Activated T-cell treated with anti-CD3 and anti-CD28 coated beads, Interleukin-2, amount 50 U/mL, for 24 hours (primary cell): ENCODE data around the gene SELENOW.
"Not testable (repeated sequence)": the region's sequence is repeated elsewhere in the genome, so short reads cannot be mapped to it uniquely, and the experiment has no call there.

Source experiments
- DNase-seq: peaks from one replicate; pipeline ENCODE4 v3.0.0-alpha.2; 2020
- H3K27ac Mint-ChIP-seq: 2 replicates; pipeline ENCODE4 v1.8.0; 2020; ENCODE audit warnings: mild to moderate bottlenecking, mixed read lengths
- H3K27me3 Mint-ChIP-seq: 2 replicates; pipeline ENCODE4 v1.8.0; 2020; ENCODE audit warnings: mixed read lengths
- H3K36me3 Mint-ChIP-seq: 2 replicates; pipeline ENCODE4 v1.8.0; 2020; ENCODE audit warnings: low read depth, mixed read lengths
- H3K4me1 Mint-ChIP-seq: 2 replicates; pipeline ENCODE4 v1.8.0; 2020; ENCODE audit warnings: low read depth, mixed read lengths
- H3K4me3 Mint-ChIP-seq: 2 replicates; pipeline ENCODE4 v1.8.0; 2020; ENCODE audit warnings: mild to moderate bottlenecking, moderate library complexity, mixed read lengths
- H3K9me3 Mint-ChIP-seq: 2 replicates; pipeline ENCODE4 v1.8.0; 2020; ENCODE audit warnings: mixed read lengths

Gene SELENOW

DNA sequence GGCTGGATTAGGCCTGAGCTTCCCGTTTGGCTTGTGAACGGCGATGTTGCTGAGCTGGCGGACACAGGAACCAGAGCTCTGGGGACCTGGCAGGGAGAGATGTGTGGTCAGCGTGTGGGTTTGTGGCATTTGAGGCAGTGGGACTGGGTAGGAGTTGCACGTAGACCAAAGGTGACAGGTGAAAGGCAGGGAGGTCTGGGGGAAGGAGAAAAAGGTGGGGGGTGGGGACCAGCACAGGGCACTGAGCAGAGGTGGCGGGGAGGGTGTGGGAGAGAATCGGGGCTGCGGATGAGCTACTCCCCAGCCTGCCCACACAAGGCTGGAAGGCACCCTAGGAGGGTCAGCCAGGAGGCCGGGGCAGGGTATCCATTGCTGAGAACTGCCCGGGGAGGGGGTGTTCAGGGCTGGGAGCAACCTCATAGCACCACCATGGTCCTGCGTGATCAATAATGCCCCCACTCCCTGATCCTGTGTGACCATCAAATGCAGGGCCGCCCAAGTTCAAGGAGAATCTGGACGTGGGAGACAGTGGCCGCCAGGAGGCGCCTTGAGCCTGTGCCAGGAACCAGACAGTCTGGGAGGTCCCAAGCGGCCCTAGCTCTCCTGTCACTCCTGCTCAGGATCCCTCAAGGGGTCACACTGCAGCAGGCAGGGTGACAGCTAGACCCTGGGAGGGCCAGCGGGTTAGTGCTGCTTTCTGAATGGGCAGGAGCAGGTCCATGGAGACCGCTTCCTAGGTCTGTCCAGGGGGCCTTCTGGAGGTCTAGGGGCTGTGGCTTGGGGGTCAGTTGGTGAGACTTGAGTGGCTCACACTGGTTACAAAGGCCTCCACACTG lies 12.8 kb upstream of the SELENOW start:
- Mint-ChIP-seq H3K4me1 (peaks cover 6% of the 10 kb centered on the region), H3K4me3 (no peak overlapping the region), H3K27me3 (no peaks in the 10 kb centered on the region), H3K9me3 (no peaks in the 10 kb centered on the region), H3K27ac (peak overlapping the region; percentile 4), H3K36me3 (no peaks in the 10 kb centered on the region)
- peak; percentile 67 for DNase-seq

DNA sequence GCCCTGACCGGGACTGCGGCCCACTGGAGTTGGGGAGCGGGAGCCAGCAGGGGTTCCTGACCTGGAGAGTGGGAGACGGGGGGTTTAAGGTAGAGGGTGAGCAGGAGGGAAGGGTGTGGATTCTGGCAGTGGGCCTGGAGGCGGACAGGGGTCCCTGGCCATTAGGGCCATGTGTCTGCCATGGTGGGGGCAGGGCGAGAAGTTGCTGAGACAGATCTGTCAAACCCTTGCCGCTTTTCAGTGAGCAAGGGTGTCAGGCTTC lies 12.2 kb upstream of the SELENOW start:
- Mint-ChIP-seq H3K9me3 (no peaks in the 10 kb centered on the region), H3K36me3 (no peaks in the 10 kb centered on the region), H3K4me1 (peaks cover 6% of the 10 kb centered on the region), H3K4me3 (no peak overlapping the region), H3K27me3 (no peaks in the 10 kb centered on the region), H3K27ac (no peak overlapping the region)
- no peak for DNase-seq

DNA sequence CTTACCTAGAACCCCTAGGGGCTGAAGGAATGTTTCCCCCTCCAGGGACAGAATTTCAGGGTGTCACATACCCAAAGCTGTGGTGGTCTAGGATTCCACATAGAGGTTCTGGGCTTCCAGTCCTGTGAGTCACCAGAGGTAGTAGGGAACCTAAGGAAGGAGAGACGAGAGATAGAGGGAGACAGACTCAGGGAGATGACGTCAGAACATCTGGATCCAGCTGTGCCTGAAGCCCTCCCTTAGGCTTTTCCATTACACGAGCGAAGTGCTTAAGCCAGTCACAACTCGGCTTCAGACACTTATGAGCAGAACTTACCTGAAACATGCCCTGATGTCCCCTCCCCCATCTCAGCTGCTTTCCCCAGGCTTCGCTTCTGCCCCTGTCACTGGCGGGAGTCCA lies 11.8 kb upstream of the SELENOW start:
- no peak for DNase-seq
- Mint-ChIP-seq H3K4me1 (peaks cover 6% of the 10 kb centered on the region), H3K36me3 (no peaks in the 10 kb centered on the region), H3K27ac (peak overlapping the region; percentile 37), H3K27me3 (no peaks in the 10 kb centered on the region), H3K4me3 (no peak overlapping the region), H3K9me3 (no peaks in the 10 kb centered on the region)

DNA sequence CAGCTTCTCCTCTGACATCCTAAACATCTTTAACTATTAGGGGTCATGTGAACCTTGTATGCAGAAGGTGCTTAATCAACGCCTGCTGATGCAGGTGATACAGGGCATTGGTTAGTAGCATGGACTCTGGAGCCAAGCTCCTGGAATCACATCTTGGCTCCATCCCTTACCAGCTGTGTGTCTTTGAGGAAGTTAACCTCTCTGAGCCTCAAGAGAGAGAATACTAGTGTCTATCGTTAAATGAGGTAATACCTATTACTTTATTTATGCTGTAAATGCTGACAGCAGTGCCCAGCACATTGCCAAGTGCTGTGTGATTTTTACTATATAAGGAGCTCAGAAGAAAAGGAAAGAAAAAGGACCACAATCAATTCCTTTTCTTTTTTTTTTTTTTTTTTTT lies 11.2 kb upstream of the SELENOW start:
- Mint-ChIP-seq H3K4me3 (no peak overlapping the region), H3K4me1 (peaks cover 6% of the 10 kb centered on the region), H3K27ac (no peak overlapping the region), H3K9me3 (no peaks in the 10 kb centered on the region), H3K27me3 (no peaks in the 10 kb centered on the region), H3K36me3 (no peaks in the 10 kb centered on the region)
- no peak for DNase-seq

DNA sequence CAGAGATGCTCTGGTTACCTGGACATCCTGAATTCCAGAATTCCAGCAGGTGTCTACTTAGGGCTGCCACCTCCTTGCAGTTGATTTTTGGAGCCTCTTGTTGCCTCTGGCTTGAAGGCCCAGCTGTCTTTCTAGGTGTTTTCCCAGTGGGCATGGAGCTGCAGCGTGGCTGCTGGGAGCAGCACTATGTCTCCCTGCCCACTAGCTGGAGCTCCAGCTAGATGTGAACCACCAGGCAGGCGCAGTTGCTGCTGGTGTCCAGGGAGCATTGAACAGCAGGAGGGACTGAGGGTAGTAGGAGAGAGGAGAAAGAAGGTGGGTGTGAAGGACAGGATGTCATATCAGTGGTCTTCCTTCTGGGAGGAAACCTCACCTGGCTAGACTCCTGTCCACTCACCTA lies 9.9 kb upstream of the SELENOW start:
- H3K27me3 Mint-ChIP-seq = no peaks in the 10 kb centered on the region
- no peak overlapping the region for H3K4me3 Mint-ChIP-seq
- H3K27ac Mint-ChIP-seq = no peak overlapping the region
- peaks cover 6% of the 10 kb centered on the region for H3K4me1 Mint-ChIP-seq
- no peaks in the 10 kb centered on the region for H3K9me3 Mint-ChIP-seq
- DNase-seq = no peak
- H3K36me3 Mint-ChIP-seq = no peaks in the 10 kb centered on the region

DNA sequence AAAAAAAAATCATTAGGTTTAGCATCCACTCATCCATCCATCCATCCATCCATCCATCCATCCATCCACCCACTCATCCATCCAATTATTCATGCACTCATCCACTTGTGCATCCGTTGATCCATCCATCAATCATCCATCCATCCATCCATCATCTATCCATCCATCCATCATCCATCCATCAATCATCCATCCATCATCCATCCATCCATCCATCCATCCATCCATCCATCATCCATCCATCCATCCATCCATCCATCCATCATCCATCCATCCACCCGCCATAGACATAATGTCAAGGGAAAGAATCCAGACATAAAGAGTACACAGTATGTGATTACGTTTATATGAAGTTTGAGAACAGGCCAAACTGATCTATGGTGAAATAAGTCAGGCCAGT lies 9.0 kb upstream of the SELENOW start:
- no peaks in the 10 kb centered on the region for H3K9me3 Mint-ChIP-seq
- H3K4me1 Mint-ChIP-seq = peaks cover 6% of the 10 kb centered on the region
- no peaks in the 10 kb centered on the region for H3K36me3 Mint-ChIP-seq
- no peaks in the 10 kb centered on the region for H3K27me3 Mint-ChIP-seq
- DNase-seq = no peak
- H3K27ac Mint-ChIP-seq = no peak overlapping the region
- H3K4me3 Mint-ChIP-seq = no peak overlapping the region

DNA sequence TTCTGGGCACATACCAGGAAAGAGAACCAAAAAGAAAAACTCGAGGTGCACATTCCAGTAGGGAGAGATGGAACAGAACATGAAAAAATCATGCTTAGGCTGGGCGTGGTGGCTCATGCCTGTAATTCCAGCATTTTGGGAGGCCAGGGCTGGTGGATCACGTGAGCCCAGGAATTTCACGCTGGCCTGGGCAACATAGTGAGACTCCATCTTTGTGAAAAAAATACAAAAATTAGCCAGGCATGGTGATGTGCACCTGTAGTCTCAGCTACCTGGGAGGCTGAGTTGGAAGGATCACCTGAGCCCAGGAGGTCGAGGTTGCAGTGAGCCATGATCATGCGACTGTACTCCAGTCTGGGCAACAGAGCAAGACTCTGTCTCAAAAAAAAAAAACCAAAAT lies 7.2 kb upstream of the SELENOW start:
- H3K27me3 Mint-ChIP-seq, H3K36me3 Mint-ChIP-seq, H3K4me1 Mint-ChIP-seq, H3K27ac Mint-ChIP-seq, DNase-seq, H3K4me3 Mint-ChIP-seq, H3K9me3 Mint-ChIP-seq: not testable (repeated sequence)

DNA sequence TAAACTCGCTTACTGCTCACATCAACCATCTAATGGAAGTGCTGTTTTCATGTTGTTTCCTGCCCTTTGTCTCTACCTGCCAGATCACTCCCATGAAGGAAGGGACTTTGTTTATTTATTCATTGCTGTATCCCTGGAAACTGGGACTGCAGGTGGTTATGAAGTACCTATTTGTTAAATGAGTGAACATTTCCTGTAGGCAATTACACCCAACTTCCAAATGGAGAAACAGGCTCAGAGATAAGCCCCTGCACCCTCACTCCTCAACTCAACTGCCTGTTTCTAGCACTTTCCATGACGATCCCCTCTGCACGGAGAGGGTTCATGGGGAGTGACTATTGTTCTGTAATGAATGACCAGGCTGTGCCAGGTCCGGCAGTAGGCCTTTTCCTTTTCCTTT lies 1.9 kb upstream of the SELENOW start:
- peaks cover 27% of the 10 kb centered on the region for H3K4me1 Mint-ChIP-seq
- no peak overlapping the region for H3K27ac Mint-ChIP-seq
- no peaks in the 10 kb centered on the region for H3K27me3 Mint-ChIP-seq
- H3K36me3 Mint-ChIP-seq = peaks cover 31% of the 10 kb centered on the region
- H3K4me3 Mint-ChIP-seq = peak overlapping the region; percentile 97
- no peaks in the 10 kb centered on the region for H3K9me3 Mint-ChIP-seq
- no peak for DNase-seq

DNA sequence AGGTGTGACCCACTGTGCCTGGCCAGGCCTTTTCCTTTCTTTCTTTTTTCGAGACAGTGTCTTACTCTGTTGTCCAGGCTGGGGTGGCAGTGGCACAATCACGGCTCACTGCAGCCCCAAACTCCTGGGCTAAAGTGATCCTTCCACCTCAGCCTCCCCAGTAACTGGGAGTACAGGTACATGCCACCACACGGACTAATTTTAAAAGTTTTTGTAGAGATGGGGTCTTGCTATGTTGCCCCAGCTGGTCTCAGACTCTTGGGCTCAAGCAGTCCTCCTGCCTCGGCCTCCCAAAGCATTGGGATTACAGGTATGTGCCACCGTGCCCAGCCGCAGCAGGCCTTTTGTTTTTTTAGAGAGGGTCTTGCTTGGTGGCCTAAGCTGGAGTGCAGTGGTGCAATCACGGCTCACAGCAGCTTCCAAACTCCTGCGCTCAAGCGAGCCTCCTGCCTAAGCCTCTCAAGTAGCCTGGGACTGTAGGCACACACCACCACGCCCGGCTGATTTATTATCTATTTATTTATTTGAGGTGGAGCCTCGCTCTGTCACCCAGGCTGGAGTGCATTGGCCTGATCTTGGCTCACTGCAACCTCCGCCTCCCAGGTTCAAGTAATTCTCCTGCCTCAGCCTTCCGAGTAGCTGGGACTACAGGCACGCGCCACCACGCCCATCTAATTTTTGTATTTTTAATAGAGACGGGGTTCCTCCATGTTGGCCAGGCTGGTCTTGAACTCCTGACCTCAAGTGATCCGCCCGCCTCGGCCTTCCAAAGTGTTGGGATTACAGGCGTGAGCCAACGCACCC lies 1.1 kb upstream of the SELENOW start:
- not testable (repeated sequence) for H3K9me3 Mint-ChIP-seq, H3K27me3 Mint-ChIP-seq, DNase-seq
- peaks cover 30% of the 10 kb centered on the region for H3K4me1 Mint-ChIP-seq
- peak overlapping the region; percentile 97 for H3K4me3 Mint-ChIP-seq
- peaks cover 39% of the 10 kb centered on the region for H3K36me3 Mint-ChIP-seq
- peak overlapping the region; percentile 94 for H3K27ac Mint-ChIP-seq

DNA sequence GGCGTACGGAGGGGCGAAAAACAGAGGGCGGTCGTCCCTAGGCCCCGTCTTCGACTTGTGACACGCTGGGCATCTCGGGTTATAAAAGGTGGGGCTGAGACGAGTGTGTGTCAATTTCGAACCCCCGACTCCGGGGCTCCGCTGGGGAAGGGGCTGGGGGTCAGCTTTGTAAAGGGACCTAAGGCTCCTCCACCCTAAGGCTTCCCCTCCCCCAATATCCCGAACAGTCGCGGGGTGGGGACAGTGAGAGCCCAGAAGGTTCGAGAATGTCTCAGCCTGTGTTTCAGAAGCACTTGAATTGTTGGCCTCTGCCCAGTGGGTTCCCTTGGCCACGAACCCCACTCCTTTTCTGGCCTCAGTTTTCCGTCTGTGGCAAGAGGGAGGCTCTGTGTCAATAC lies 450 bp downstream of the SELENOW start:
- H3K9me3 Mint-ChIP-seq = no peaks in the 10 kb centered on the region
- peaks cover 54% of the 10 kb centered on the region for H3K36me3 Mint-ChIP-seq
- H3K27me3 Mint-ChIP-seq = no peaks in the 10 kb centered on the region
- peaks cover 30% of the 10 kb centered on the region for H3K4me1 Mint-ChIP-seq
- H3K27ac Mint-ChIP-seq = peak overlapping the region; percentile 94
- H3K4me3 Mint-ChIP-seq = peak overlapping the region; percentile 97
- DNase-seq = peak; percentile 56

DNA sequence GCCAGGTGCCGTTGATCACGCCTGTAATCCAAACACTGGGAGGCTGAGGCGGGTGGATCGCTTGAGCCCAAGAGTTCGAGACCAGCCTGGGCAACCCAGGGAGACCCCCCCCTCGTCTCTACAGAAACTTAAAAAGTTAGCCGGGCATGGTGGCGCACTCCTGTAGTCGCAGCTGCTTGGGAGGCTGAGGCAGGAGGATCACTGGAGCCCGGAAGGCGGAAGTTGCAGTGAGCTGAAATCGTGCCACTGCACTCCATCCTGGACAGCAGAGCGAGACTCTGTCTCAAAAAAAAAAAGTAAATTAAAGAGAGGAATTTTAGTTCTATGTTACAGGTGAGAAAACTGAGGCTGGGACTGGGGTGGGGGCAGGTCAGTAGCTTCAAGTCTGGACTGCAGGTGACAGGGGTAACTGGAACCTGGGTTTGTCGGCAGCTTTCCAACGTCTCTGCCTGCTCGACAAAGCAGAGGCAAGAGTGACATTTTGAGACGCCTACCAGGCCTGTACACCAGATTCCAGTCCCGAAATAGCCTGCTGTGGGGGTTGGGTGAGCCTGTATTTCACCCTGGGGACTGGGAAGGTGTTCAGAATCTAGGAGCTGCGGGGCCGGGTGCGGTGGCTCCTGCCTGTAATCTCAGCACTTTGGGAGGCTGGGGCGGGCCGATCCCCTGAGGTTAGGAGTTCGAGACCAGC lies 1.2 kb downstream of the SELENOW start:
- DNase-seq = no peak
- Mint-ChIP-seq H3K27ac (peak overlapping the region; percentile 94), H3K27me3 (no peaks in the 10 kb centered on the region), H3K36me3 (peaks cover 62% of the 10 kb centered on the region), H3K4me1 (peaks cover 30% of the 10 kb centered on the region), H3K4me3 (peak overlapping the region; percentile 97), H3K9me3 (no peaks in the 10 kb centered on the region)

DNA sequence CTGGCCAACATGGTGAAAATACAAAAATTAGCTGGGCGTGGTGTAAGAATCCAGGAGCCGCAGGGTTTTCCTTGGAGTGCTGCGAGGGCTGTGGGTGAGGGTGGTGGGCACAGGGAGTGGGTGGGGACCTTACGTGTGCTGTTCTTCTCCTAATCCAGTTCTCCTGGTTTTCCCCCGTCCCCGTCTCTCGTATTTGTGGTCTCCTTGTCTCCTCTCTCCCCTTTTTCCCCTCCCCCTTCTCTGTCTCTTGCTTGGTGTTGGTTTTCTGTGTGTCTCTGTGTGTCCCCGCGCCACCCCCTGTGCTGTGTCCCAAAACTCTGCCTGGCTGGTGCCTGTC lies 1.7 kb downstream of the SELENOW start:
- Mint-ChIP-seq H3K4me1 (peaks cover 30% of the 10 kb centered on the region), H3K9me3 (no peaks in the 10 kb centered on the region), H3K4me3 (peak overlapping the region; percentile 97), H3K27ac (peak overlapping the region; percentile 94), H3K27me3 (no peaks in the 10 kb centered on the region), H3K36me3 (peaks cover 66% of the 10 kb centered on the region)
- DNase-seq = no peak

DNA sequence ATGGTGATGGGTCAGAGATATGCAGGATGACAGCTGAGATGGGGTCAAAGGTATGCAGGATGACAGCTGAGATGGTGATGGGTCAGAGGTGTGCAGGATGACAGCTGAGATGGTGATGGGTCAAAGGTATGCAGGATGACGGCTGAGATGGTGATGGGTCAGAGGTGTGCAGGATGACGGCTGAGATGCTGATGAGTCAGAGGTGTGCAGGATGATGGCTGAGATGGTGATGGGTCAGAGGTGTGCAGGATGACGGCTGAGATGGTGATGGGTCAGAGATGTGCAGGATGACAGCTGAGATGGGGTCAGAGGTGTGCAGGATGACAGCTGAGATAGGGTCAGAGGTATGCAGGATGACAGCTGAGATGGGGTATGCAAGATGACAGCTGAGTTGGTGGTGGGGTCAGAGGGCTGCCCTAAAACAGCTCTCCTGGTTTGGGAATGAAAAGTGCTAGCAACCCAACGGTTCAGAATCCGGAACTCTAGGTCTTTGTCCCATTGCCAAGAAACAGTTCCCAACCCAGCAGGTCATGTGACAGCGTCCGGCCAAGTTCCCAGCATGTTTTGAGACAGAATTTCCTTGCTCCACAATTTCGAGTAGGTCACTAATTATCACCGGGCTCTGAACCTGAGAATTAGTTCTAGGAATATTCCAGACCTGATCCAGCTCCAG lies 3.2 kb downstream of the SELENOW start:
- Mint-ChIP-seq H3K36me3 (peaks cover 81% of the 10 kb centered on the region), H3K27ac (peak overlapping the region; percentile 37), H3K9me3 (no peaks in the 10 kb centered on the region), H3K27me3 (no peaks in the 10 kb centered on the region), H3K4me1 (peaks cover 30% of the 10 kb centered on the region), H3K4me3 (no peak overlapping the region)
- DNase-seq = no peak

DNA sequence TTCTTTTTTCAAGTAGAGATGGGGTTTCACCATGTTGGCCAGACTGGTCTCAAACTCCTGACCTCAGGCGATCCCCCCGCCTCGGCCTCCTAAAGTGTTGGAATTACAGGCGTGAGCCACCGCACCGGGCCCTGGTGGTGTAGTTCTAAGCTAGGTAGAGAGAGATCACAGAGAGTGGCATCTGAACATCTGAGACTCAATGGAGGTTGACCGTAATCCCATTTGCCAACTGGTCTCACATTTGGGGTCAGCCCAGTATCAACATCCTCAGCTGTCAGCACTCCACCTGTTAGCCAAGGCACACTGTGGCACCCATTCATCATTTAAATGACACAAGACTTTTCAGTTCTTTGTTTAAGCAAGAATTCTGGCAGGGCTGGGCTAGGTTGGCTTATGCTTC lies 8.1 kb downstream of the SELENOW start:
- Mint-ChIP-seq H3K9me3 (no peaks in the 10 kb centered on the region), H3K36me3 (peaks cover 54% of the 10 kb centered on the region), H3K27me3 (no peaks in the 10 kb centered on the region), H3K4me1 (peaks cover 7% of the 10 kb centered on the region), H3K27ac (no peak overlapping the region), H3K4me3 (no peak overlapping the region)
- no peak for DNase-seq
